NCI-H1436 (cell line): ENCODE data around the gene CPXM2.

Experiments used
- DNase-seq: peaks from one replicate; lab custom pipeline; 2025; lab: John Stamatoyannopoulos, UW

The CPXM2 gene

GRCh38 chr10:123904834-123905409 is 13.3 kb upstream of the CPXM2 start:
- DNase-seq = no peak

DNA sequence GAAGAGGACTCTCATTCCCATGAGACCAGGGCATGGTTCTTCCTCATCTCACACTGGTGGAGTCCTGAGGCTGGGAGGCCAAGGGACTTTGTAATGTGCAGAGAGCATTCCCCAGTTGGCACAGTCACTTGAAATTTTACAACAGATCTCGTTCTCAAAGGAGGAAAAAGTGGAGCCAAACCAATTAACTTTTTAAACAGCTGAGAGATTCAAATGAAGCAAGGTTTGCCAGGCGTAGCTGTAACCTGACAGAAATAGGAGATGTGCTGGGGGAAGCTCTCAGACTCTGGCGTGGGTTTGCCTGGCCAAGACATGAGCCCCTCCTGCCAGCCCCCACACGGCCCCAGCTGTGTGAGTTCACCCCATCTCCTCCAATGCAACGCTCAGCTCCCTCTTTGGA is 12.0 kb upstream of the CPXM2 start:
- DNase-seq = no peak

DNA sequence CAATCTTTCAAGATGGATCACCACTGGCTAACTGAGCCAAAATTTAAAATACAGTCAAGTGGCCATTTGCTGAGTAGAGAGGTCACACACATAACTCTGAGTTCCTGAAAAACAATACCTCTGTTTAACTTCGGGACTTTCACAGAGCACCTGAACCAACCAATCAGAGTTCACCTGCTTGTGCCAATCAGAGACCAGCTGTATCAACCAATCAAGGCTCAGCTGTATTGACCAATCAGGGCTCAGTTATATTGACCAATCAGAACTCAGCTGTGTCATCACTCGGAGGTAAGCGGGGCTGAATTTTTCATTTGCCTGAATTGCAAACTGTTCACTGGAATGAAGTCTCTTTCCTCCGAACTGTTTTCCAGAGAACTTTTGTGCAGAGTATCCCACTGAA is 10.0 kb upstream of the CPXM2 start:
- no peak for DNase-seq

- DNase-seq = no peak
Observed at GRCh38 chr10:123897146-123897545, 5.5 kb upstream of the CPXM2 start.

DNA sequence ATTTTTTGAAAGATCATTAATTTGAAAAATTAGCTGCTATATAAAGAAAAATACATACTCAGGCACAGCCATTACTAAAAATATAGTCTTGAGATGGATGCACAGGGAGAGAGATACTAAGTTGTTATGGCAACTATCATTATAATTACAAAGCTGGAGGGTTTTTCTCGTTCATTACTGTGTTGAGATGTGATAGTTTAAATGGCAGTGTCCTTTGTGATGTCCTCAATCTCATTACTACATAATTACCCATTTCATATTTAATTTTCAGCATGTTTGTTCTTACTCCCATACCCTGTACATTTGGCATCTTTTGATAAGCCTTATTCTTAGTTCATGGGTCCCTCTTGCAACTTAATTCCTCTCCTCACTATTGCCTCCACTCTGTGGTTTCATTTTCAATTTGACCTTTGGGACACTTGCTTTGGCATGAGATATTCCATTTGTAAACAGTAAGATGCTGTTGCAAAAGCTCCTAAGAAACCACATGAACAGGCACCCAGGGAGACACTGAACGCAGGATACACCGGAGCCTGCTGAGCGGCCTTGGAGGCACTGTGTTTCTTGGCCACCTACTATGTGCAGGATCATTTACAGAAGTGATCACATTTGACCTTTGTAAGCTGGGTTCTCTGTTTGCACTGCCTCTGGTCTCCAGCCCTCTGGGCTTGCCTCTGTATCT is 4.8 kb upstream of the CPXM2 start:
- DNase-seq = peak; percentile 43

GRCh38 chr10:123893651-123894050 is 2.0 kb upstream of the CPXM2 start:
- no peak for DNase-seq

DNA sequence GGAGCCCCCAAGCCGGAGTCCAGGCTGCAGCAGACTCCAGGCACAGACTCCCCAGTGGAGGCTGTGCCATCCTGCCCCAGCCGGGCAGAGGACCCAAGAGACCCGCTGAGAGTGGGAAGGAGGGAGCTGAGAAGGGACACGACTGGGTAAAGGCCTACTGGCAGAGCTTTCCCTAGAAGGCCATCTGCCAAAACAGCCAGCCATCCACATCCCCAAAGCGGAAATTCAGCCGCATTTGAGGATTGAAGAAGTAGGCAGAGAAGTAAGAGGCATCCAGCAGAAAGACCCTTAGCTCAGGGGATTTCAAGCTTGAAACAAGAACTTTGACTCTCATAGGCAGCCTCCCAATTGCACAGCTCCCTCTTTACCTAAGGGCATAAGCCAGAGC is 857 bp downstream of the CPXM2 start:
- DNase-seq = no peak

GRCh38 chr10:123890226-123890625 is 1.4 kb downstream of the CPXM2 start:
- no peak for DNase-seq

GRCh38 chr10:123889821-123890220 is 1.8 kb downstream of the CPXM2 start:
- DNase-seq = no peak

GRCh38 chr10:123888751-123889150 is 2.9 kb downstream of the CPXM2 start:
- DNase-seq = no peak

DNA sequence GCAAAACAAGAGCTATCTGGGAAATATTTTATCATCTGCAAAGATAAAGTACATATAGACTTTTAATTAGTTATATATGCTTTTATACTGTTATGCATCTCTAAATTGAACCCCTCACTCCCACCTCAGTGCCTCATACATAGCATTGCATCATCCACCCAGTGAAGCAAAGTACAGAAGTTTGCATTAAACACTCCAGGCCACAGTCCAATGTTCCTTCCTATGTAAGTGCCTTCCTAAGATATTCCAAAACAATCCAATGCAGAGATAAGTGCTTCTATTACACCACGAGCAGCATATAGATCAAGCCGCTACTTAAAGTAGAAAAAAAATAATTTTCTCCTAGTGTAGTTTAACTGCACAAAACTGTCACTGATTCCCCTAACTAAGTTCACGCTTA is 3.4 kb downstream of the CPXM2 start:
- DNase-seq = no peak

DNA sequence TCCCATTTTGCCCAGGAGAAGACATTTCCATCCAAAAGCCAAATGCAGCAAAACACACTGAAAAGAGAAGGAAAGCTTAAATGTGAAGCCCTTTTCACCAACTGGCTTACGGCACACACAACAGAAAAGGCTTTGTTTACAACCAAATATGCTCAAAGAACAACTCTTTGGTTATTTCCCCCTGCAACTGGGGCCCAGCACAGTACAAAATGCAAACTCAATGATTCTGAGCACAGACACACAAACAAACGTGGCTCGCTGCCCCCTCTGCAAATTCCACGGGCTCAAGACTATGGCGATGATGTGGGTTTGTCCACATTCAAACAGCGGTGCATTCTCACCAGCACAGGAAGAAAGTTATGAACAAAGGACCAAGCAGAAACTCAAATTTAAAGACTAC is 5.3 kb downstream of the CPXM2 start:
- DNase-seq = no peak

DNA sequence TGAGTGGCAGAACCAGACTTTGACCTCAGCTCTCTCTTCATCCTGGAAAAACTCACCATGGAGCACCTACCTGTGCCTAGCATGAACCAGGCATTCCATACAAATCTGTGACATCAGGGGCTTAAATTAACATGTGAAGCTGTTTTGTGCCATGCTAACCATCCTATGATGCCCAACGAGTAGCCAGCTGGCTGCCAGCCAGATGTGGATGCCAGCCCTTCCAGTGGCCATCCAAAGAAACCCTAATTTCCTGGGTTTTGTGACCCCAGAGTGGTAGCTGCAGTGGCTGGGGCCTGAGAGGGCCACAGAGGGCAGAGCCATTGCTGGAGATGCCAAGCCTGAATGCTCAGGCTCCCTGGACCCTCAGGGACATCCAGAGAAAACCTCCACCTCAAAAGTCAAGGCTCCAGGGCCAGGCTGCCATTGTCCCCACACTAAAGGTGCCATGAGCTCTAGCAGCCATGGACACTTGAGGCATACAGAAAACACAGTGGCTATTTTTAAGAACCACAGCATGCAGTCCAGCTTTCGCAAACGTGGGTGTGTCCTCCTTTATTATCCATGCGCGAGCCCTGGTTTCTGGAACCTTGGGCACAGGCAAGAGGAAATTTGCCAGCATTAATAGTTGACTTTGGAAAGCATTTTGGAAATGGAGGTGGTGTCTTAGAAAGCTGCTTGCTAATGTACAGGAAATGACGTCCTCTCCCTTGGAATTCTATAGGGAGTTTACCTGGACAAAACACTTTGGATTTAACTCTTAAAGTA is 6.0 kb downstream of the CPXM2 start:
- DNase-seq = no peak

DNA sequence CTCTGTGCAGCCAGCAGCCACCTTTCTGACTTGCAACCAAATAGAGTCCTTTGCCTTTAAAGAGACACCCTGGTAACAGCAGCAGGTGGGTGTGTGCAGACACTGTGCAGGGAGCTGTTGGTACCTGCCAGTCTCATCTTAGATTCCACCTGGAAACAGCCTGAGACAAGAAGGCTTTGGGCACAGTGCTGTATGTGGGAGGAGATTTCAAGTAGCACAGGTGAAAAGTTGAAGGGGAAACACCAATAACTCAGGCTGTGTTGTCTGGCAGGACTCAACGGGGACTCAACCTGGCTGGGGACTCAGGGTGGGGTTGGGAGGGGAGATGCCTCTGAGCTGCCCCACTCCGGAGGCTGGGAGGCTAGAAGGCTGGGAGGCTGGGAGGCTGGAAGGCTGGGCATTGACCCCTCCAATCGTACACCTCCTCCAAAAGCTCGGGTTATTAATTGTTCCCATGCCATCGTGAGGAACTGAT is 6.7 kb downstream of the CPXM2 start:
- DNase-seq = no peak

DNA sequence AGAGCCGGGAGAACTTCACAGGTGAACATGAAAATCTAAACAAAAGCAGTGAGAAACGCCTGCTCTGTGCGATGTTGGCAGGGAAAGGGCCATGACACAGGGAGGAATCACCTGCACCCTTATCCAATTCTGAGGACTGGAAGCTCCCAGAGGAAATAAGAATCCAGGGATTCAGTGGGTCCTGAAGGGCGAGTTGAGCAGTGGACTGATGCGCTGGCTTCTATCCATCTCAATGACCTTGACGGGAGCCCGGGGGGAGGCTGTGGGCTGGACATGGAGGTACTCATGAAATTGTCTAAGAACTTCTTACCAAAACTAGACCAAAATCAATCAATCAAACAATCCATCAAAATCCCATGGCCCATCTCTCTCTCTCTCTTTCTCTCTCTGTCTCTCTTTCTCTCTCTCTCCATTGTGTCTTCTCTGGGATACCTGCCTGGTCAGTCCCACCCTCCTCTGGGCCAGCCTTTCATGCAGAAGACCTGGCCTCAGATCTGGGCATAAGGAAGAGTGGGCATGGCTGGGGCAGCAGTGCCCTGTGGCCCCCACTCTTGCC is 7.2 kb downstream of the CPXM2 start:
- DNase-seq = no peak

- no peak for DNase-seq
Observed at GRCh38 chr10:123883673-123884320, 7.8 kb downstream of the CPXM2 start.

DNA sequence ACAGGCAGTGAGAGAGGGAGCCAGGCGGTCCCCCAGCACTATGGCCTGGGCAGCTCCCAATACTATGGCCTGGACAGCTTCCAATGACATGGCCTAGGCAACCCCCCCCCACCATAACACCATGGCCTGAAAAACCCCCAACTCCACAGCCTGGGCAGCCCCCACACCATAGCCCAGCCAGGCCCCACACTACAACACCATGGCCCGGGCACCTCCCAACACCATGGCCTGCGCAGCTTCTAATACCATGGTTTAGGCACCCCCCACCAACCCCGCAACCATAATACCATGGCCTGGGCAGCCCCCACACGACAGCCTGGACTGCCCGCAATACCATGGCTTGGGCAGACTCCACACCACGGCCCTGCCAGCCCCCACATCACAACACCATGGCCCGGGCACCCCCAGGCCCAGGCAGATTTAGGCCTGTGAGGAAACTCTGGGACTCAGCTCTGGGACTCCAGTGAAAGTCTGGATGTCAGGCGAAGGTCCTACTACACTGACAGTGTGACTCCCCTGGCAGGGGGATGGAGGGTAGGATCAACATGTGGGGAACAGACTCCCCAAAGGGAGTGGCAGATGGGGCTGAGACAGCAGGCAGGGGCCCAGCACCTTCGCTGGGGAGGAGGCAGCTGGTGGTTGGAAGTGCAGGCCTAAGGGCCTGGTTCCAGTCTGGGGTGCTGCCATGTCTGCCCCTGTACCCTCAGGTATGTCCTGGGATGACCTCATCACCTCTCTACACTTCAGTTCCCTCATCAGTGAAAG is 8.7 kb downstream of the CPXM2 start:
- DNase-seq = no peak

DNA sequence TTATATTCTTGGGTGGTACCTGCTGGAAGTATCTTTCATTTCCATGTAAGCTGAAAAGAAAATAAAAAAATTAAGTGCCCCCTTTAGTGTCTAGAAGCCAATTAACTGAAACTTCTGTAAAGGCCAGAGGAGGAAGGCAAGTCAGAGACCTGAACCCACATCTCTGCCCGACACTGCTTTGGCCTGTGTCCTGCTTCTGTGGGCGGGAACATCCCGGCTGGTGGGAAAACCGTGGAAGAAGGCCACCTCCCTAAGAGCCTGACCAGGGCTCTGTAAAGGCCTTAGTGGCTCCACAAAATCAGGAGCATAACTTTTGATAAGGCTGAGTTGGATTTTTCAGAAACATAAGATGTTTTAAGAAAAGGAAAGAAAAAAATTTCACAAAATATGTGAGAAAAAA is 9.4 kb downstream of the CPXM2 start:
- DNase-seq = no peak

- no peak for DNase-seq
Observed at GRCh38 chr10:123879606-123880257, 11.9 kb downstream of the CPXM2 start.

DNA sequence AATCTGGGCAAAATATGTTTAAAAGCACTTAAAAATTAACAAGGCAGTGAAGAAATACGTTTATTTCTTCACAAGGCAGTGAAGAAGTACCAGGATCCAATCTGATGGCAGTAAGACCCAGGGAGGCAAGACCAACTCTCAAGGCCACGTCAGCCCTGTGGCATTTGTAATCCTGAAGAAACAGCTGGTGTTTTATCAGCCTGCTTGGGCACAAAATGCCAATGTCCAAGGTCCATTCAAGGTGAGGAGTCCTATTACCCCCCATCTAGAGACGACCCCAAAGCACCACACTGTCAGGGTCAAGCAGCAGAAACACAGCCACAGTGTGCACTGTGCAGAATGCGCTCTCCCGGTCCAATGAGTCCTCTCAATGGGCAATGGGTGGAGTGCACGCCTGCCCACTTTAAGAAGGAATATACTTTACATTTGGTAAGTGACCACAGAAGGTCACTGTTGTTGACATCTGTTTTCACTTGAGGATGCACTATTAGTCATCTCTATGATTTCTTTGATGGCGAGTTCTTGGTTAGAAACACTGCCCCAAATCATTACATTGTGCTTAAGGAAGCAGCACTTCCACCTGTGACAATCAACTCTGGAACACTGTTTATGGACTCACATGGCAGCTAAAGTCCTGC is 12.8 kb downstream of the CPXM2 start:
- no peak for DNase-seq

DNA sequence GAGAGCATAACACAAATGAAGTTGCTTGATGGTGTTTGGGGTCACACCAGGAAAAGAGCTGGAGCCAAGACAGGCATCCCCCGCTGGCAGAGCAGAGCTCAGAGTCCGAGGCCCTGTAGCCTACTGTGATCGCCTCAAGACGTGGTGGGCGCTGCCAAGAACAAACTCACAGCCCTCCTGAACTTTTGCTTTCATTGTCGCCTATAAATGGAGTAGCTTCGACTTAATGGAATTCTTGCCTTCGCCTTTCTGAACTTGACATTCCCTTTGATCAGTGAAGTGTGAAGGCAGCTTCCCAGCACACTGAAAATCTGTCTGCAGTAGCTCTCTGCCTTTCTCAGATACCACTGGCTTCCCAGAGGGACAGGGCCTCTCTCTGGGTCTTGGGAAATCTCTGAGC is 21.3 kb downstream of the CPXM2 start:
- no peak for DNase-seq
